CD4-positive, alpha-beta T cell (primary cell): ENCODE measurements around the gene ORC3. TPM values are rescaled to one million over a fixed set of nuclear protein-coding genes. Genes with fewer than 3 reads are reported as not detected.
"Not testable (repeated sequence)": the region's sequence is repeated elsewhere in the genome, so short reads cannot be mapped to it uniquely, and the experiment has no call there.

Experiments
- ATAC-seq: fragments of 200-7000 bp; cut with Tn5 transposase; one replicate; pipeline ENCODE4 v1.10.0; 2022; ENCODE audit warnings: mild to moderate bottlenecking; ENCODE audit not compliant: poor library complexity
- CTCF ChIA-PET: fragments of 350-600 bp; sonication (Branson Sonifier 250); formaldehyde crosslinking; loops from one replicate; lab custom pipeline; 2021; ENCODE audit warnings: antibody characterized with exemption, inconsistent platforms; lab: Charles Lee
- POLR2A ChIA-PET: fragments of 350-600 bp; sonication (Branson Sonifier 250); formaldehyde crosslinking; loops from one replicate; lab custom pipeline; 2021; ENCODE audit warnings: antibody characterized with exemption, inconsistent platforms; lab: Charles Lee
- DNase-seq, 14 experiments: peaks; one replicate each; pipeline ENCODE4 v3.0.0-alpha.2; 2013 to 2020; ENCODE audit warnings: mixed read lengths in 2 of 14
- H3K27ac ChIP-seq, 2 donors: one replicate each; pipeline versions ENCODE4 v1.5.1 to v1.7.0; 2013; ENCODE audit warnings: low read length in 2 of 2, low read depth in 1 of 2, mild to moderate bottlenecking in 1 of 2
- H3K27me3 ChIP-seq, 2 experiments: 1 replicate in 1 of 2; 2 replicates in 1 of 2; pipeline versions ENCODE4 v1.6.1 to v1.7.0; 2013; ENCODE audit warnings: low read length in 2 of 2, control low read depth in 1 of 2, mild to moderate bottlenecking in 1 of 2, moderate library complexity in 1 of 2; ENCODE audit not compliant: insufficient read depth in 2 of 2, control insufficient read depth in 1 of 2
- H3K36me3 ChIP-seq: one replicate; pipeline ENCODE4 v1.6.1; 2013; ENCODE audit warnings: low read length, control low read depth; ENCODE audit not compliant: insufficient read depth
- H3K4me1 ChIP-seq: one replicate; pipeline ENCODE4 v1.6.1; 2013; ENCODE audit warnings: low read length, control low read depth; ENCODE audit not compliant: insufficient read depth
- H3K4me3 ChIP-seq: one replicate; pipeline ENCODE4 v1.5.1; 2013; ENCODE audit warnings: mild to moderate bottlenecking, low read length, moderate library complexity
- H3K9me3 ChIP-seq, 2 experiments: 1 replicate in 1 of 2; 2 replicates in 1 of 2; pipeline versions ENCODE4 v1.6.1 to v1.7.0; 2013; ENCODE audit warnings: low read length in 2 of 2, mild to moderate bottlenecking in 2 of 2, control low read depth in 1 of 2, moderate library complexity in 1 of 2; ENCODE audit not compliant: control insufficient read depth in 1 of 2, insufficient read depth in 1 of 2
- H3K27ac Mint-ChIP-seq: one replicate; pipeline ENCODE4 v1.8.0; 2020; ENCODE audit warnings: mixed read lengths
- H3K27me3 Mint-ChIP-seq: one replicate; pipeline ENCODE4 v1.8.0; 2021; ENCODE audit warnings: mixed read lengths
- H3K36me3 Mint-ChIP-seq: one replicate; pipeline ENCODE4 v1.8.0; 2021; ENCODE audit warnings: low read depth, mixed read lengths
- H3K4me1 Mint-ChIP-seq: one replicate; pipeline ENCODE4 v1.8.0; 2021; ENCODE audit warnings: low read depth, mixed read lengths
- H3K4me3 Mint-ChIP-seq: one replicate; pipeline ENCODE4 v1.8.0; 2020; ENCODE audit warnings: mild to moderate bottlenecking, mixed read lengths
- H3K9me3 Mint-ChIP-seq: one replicate; pipeline ENCODE4 v1.8.0; 2020; ENCODE audit warnings: mixed read lengths
- CTCF ChIP-seq: fragments of 200-600 bp; IDR thresholded peaks from one replicate; pipeline ENCODE4 v1.8.0; 2022; ENCODE audit warnings: antibody characterized with exemption, mild to moderate bottlenecking
- intact Hi-C, 2 experiments: fragments of 100-400 bp; cut with DNase I in 1 of 2; cut with micrococcal nuclease in 1 of 2; formaldehyde crosslinking; loops; one replicate each; pipeline versions ENCODE4 v1.15.1 to v1.9.0; 2023 to 2025; cut with DNase I, micrococcal nuclease
- total RNA-seq, 174 experiments: library from RNA in 2 of 174; stranded (reverse) in 2 of 174; gene quantifications; one replicate each; pipeline ENCODE4 v1.2.3 and lab custom pipeline; 2021 to 2026

Gene ORC3
- total RNA-seq, 2 experiments from 2014 or later, result 12.1 to 12.9 TPM

GRCh38 chr6:87600576-87600975 is 10.6 kb downstream of the ORC3 start:
- Histone ChIP-seq H3K36me3 (peaks cover 7% of the 10 kb centered on the region), H3K27ac (no peak overlapping the region), H3K4me3 (no peak overlapping the region), H3K4me1 (no peaks in the 10 kb centered on the region), H3K9me3 (no peaks in the 10 kb centered on the region), H3K27me3 (no peaks in the 10 kb centered on the region)
- H3K4me1 Mint-ChIP-seq, result no peaks in the 10 kb centered on the region
- no peaks in the 10 kb centered on the region for H3K9me3 Mint-ChIP-seq
- CTCF ChIA-PET, result no interaction called here
- ATAC-seq, result no peak
- TF ChIP-seq CTCF, result no peak
- intact Hi-C loops, result no loop called here
- no peak for DNase-seq
- POLR2A ChIA-PET, result no interaction called here
- H3K27ac Mint-ChIP-seq, result no peak overlapping the region
- H3K4me3 Mint-ChIP-seq, result no peak overlapping the region
- H3K27me3 Mint-ChIP-seq, result no peaks in the 10 kb centered on the region
- peaks cover 37% of the 10 kb centered on the region for H3K36me3 Mint-ChIP-seq

GRCh38 chr6:87606199-87606598 is 16.3 kb downstream of the ORC3 start:
- no peaks in the 10 kb centered on the region for H3K27me3 Mint-ChIP-seq
- H3K27ac Mint-ChIP-seq, result no peak overlapping the region
- CTCF ChIA-PET, result interaction anchor here (1.0 kb wide), 1 partner anchor 23 kb away, joined by 3 read pairs; no protein-coding TSS in a partner anchor

GRCh38 chr6:87608802-87609201 is 18.9 kb downstream of the ORC3 start:
- ATAC-seq (no peak), DNase-seq (no peak)
- Histone ChIP-seq H3K27ac (no peak overlapping the region), H3K4me3 (no peak overlapping the region), H3K9me3 (no peaks in the 10 kb centered on the region), H3K4me1 (no peaks in the 10 kb centered on the region), H3K27me3 (no peaks in the 10 kb centered on the region), H3K36me3 (peaks cover 21% of the 10 kb centered on the region)
- no peaks in the 10 kb centered on the region for H3K27me3 Mint-ChIP-seq
- H3K4me1 Mint-ChIP-seq, result no peaks in the 10 kb centered on the region
- H3K36me3 Mint-ChIP-seq, result peaks cover 58% of the 10 kb centered on the region
- no peak for TF ChIP-seq CTCF
- no peaks in the 10 kb centered on the region for H3K9me3 Mint-ChIP-seq
- intact Hi-C loops, result no loop called here
- ChIA-PET CTCF (no interaction called here), POLR2A (no interaction called here)
- H3K27ac Mint-ChIP-seq, result no peak overlapping the region
- H3K4me3 Mint-ChIP-seq, result no peak overlapping the region

More at GRCh38 chr6:87606199-87606598, 16.3 kb downstream of the ORC3 start:
- DNase-seq, result no peak
- peaks cover 50% of the 10 kb centered on the region for H3K36me3 Mint-ChIP-seq
- Histone ChIP-seq H3K27ac (no peak overlapping the region), H3K27me3 (no peaks in the 10 kb centered on the region), H3K4me3 (no peak overlapping the region), H3K4me1 (no peaks in the 10 kb centered on the region), H3K36me3 (peaks cover 15% of the 10 kb centered on the region), H3K9me3 (no peaks in the 10 kb centered on the region)
- no peak for TF ChIP-seq CTCF
- intact Hi-C loops, result no loop called here
- POLR2A ChIA-PET, result interaction anchor here (0.9 to 2.0 kb wide), 3 partner anchors 17 to 96 kb away, joined by 3 to 4 read pairs (median 4); partner anchors contain the start of genes AKIRIN2 and RARS2
- no peak overlapping the region for H3K4me3 Mint-ChIP-seq
- no peak for ATAC-seq
- no peaks in the 10 kb centered on the region for H3K4me1 Mint-ChIP-seq
- no peaks in the 10 kb centered on the region for H3K9me3 Mint-ChIP-seq

GRCh38 chr6:87613018-87613417 is 23.1 kb downstream of the ORC3 start:
- H3K27me3 ChIP-seq, H3K4me1 ChIP-seq, ATAC-seq, intact Hi-C loops, DNase-seq, H3K9me3 ChIP-seq, H3K27me3 Mint-ChIP-seq, H3K27ac Mint-ChIP-seq, H3K27ac ChIP-seq, H3K9me3 Mint-ChIP-seq, H3K4me1 Mint-ChIP-seq, H3K4me3 ChIP-seq, CTCF ChIA-PET, H3K4me3 Mint-ChIP-seq: not testable (repeated sequence)
- peaks cover 18% of the 10 kb centered on the region for H3K36me3 ChIP-seq
- H3K36me3 Mint-ChIP-seq, result peaks cover 72% of the 10 kb centered on the region
- POLR2A ChIA-PET, result interaction anchor here (0.6 kb wide), 1 partner anchor 347 kb away, joined by 3 read pairs; no protein-coding TSS in a partner anchor
